GM12875 (cell line): ENCODE data around the gene KREMEN1.

ENCODE experiments used
- H3K4me3 ChIP-seq: one replicate; pipeline ENCODE4 v1.5.1; 2011; ENCODE audit warnings: low read depth, low read length, control low read depth
- TF ChIP-seq, protein P1 (sequence below): IDR thresholded peaks from 2 replicates; pipeline ENCODE4 v1.5.1; 2011; ENCODE audit warnings: low read depth, mild to moderate bottlenecking, control low read depth, inconsistent platforms, low read length, moderate library complexity, borderline replicate concordance; ENCODE audit not compliant: insufficient read depth

Gene KREMEN1

DNA sequence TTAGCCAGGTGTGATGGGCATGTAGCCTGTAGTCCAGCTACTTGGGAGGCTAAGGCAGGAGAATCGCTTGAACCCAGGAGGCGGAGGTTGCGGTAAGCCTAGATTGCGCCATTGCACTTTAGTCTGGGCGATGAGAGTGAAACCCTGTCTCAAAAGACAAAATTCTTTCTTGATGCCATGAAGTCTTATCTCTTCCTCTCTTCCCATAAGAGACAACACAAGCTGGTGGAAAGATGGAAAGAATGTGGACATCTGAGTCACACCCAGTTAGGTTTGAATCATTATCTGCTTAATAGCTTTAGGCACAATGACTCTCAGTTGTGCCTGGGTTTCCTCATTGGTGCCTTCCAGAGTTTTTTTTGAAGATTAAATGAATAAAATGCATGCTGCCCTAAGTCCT is 35.3 kb downstream of the KREMEN1 start:
- TF ChIP-seq, protein P1, sequence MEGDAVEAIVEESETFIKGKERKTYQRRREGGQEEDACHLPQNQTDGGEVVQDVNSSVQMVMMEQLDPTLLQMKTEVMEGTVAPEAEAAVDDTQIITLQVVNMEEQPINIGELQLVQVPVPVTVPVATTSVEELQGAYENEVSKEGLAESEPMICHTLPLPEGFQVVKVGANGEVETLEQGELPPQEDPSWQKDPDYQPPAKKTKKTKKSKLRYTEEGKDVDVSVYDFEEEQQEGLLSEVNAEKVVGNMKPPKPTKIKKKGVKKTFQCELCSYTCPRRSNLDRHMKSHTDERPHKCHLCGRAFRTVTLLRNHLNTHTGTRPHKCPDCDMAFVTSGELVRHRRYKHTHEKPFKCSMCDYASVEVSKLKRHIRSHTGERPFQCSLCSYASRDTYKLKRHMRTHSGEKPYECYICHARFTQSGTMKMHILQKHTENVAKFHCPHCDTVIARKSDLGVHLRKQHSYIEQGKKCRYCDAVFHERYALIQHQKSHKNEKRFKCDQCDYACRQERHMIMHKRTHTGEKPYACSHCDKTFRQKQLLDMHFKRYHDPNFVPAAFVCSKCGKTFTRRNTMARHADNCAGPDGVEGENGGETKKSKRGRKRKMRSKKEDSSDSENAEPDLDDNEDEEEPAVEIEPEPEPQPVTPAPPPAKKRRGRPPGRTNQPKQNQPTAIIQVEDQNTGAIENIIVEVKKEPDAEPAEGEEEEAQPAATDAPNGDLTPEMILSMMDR: no peak
- H3K4me3 ChIP-seq: no peak overlapping the region

DNA sequence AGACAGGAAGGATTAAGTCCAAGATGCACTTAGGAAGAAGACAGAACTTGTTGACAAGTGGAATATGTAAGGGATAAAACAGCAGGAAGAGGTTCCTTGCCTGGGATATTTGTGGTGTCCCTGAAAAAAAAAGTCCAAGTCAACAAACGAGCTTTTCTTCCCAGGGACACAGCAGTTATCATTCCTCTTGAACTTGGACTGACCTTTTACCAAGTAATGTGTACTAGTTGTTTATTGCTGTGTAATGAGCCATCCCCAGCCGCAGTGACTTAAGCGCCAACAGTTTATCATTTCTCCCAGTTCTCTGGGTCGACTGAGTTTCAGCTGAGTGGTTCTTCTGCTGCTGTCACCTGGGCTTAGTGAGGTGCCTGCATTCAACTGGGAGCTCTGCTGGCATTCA is 37.0 kb downstream of the KREMEN1 start:
- TF ChIP-seq, protein P1: no peak
- H3K4me3 ChIP-seq: no peak overlapping the region

DNA sequence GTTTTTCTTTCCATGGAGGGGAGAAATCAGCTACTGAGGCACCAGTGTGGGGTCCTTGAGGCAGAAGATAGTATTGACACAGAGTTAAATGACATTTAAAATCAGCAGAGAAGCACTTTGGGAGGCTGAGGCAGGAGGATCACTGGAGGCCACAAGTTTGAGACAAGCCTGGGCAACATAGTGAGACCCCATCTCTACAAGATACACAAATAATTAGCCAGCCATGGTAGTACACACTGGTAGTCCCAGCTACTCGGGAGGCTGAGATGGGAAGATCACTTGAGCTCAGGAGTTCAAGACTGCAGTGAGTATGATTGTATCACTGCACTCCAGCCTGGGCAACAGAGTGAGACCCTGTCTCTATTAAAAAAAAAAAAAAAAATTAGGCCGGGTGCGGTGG is 38.1 kb downstream of the KREMEN1 start:
- TF ChIP-seq, protein P1: no peak
- no peak overlapping the region for H3K4me3 ChIP-seq

DNA sequence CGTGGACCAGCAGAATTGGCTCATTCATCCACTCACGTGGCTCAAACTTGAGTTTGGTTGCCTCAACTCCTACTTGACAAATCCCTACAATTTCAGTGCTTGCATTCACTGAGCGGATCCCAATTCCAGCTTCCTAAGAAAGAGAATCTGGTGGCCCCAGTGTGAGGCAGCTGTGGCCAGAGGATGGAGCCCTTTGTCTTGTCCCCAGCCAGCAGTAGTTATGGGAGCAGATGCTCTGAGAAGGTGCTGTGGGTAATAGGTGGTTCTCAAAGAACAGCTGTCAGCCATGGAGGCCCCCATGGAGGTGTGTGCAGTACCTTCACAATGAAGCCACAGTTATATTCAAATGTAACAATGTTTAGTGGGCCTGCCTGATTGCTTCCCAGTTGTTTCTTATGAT is 39.3 kb downstream of the KREMEN1 start:
- TF ChIP-seq, protein P1: no peak
- H3K4me3 ChIP-seq: no peak overlapping the region

DNA sequence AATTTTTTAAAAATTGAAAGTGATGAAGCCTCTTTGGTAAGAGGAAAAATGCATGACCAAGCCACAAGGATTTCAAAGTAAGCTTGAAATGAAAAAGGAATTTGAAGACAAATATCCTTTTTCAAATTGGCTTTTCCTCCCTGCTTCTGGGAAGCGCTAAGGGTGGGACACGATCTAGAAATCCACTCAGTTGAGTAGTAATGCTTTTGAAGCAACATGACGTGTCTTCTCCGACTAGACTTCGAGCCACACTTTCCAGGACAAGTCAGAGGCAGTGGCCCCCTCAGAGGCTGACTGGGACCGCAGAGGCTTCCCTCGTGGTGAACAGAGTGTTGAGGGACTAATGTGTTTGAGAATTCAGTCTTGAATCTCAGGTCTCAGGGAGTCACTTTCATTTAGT is 39.8 kb downstream of the KREMEN1 start:
- no peak overlapping the region for H3K4me3 ChIP-seq
- TF ChIP-seq, protein P1: no peak

DNA sequence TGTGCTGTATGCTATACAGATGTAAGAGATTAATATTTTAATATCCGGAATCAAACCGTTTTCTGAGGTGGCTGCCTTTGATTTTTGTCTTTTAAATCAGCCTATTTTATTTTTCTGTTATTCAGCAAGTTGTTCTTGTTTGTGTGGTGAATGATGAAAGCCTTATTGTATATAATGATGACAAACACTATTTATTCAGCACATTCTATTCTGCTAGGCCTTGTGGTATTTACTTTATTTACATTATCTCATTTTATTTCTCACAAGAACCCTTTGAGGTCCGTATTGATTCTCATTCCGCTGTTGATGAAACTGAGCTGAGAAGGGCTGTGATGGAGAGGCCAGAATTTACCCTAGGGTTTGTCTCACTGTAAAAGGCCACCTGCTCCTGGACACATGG is 40.5 kb downstream of the KREMEN1 start:
- TF ChIP-seq, protein P1: no peak
- no peak overlapping the region for H3K4me3 ChIP-seq

DNA sequence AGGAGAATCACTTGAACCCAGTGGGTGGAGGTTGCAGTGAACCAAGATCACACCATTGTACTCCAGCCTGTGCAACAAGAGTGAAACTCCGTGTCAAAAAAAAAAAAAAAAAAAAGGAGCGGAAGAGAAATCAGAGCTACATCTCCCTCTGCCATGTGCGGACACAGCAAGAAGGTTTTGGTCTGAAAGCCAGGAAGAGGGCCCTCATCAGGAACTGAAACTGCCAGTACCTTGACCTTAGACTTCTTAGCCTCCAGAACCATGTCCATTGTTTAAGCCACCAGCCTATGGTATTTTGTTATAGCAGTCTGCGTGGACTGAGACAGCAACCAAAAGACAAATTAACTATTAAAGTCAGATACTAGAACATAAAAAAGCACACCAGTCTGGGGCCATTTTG is 41.6 kb downstream of the KREMEN1 start:
- TF ChIP-seq, protein P1: no peak
- H3K4me3 ChIP-seq: no peak overlapping the region
